HT-29 (cell line): ENCODE data around the gene C17orf58. TPM values are rescaled to one million over a fixed set of nuclear protein-coding genes. Genes with fewer than 3 reads are reported as not detected.
"Not testable (repeated sequence)": the region's sequence is repeated elsewhere in the genome, so short reads cannot be mapped to it uniquely, and the experiment has no call there.

Source experiments
- DNase-seq: peaks from one replicate; pipeline ENCODE4 v3.0.0-alpha.2; 2015; ENCODE audit warnings: low spot score
- total RNA-seq: library from RNA; depleted of rRNA; stranded (reverse); fragments of >200 nt; shearing (Covaris generic); gene quantifications from 2 replicates; pipeline ENCODE4 v1.2.3, GENCODE V29; 2014

The C17orf58 gene
- total RNA-seq, 1 experiment from 2014 or later, result 40.7 TPM

DNA sequence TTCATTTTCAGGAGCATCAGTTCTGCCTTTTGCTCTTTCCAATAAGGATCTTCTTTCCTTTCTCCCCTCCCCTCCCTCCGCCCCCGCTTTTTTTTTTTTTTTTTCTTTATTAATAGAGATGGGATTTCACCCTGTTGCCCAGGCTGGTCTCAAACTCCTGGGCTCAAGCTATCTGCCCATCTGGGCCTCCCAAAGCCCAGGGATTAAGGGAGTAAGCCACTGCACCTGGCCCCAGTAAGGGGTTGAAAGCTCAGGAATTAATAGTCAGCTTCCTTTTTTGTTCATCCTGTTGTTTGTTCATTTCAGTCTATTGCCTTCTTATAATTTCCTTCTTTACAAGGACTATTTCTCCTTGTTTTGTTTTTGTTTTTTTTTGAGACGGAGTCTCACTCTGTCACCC is 7.9 kb upstream of the C17orf58 start:
- DNase-seq, result no peak

DNA sequence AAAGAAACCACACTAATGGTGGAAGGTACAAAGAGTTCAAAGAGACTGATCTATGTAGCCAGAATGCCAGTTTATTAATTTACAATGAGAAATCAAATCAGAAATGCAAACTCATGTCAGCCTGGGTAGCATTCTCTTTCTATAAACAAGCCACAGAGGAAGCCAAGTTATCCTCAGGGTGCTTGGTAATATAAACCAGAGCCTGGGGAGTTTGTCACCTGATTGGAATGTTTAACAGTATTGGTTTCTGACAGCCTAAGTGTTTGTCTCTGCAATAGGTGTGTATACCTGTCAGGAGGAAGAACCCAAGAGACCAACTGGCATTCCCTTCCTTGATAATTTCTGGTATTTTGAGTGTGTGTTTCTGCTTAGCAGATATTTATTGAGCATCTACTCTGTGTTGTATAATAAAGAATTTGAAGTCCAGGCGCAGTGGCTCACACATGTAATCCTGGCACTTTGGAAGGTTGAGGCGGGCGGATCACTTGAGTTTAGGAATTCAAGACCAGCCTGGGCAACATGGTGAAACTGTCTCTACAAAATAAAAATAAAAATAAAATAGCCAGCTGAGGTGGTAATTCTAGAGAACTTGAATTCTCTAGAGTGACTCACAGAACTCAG is 3.1 kb upstream of the C17orf58 start:
- peak; percentile 38 for DNase-seq

DNA sequence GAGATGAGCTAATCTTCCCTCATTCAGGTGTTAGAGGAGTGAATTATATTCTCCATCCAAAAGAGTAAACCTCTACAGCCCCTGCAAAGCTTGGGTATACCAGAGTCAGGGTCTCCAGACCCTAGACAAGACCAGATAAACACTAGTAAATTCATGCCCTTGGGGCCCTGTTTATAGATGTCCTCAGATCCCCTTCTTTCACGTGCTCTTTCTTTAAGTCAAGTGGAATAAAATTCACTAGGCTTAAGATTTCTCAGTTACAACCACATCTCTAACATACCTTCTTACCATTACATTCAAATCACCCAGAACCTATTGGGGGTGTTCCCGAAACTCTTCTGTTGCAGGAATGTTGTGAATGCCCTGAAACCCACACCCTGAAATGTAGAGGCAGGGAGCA is 2.2 kb upstream of the C17orf58 start:
- no peak for DNase-seq

DNA sequence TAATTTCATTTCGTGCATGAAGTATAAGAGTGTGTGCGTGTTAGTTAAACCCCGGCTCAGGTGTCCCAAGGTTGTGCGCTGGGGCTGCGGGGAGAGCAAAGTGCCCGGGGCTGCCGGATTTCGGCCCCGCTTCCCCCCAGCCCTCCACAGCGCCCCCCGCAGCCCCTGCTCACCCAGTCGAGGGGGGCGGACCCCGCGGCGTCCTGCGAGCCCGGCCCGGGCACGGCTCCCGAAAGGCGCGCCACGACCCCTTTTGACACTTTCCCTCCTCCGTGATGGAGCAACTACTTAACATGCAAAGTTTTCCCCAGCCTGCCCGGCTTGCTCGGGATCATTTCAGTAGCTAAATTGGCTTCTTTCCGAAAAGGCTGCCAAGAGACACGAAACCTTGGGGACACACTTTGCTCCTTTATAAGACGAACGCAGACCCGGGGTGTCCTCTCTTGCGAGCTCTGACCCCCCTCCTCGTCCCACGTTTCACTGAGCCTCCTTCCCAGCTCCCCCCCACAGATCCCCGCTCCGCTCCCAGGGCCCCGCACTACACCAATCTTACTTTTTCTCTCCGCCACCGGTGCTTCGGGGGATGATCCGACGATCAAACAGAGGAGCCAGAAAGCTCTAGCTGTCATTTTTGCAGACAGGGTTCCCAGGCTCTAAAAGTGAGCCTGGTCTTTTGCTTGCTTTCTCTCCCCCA is 552 bp downstream of the C17orf58 start:
- DNase-seq, result peak; percentile 41

DNA sequence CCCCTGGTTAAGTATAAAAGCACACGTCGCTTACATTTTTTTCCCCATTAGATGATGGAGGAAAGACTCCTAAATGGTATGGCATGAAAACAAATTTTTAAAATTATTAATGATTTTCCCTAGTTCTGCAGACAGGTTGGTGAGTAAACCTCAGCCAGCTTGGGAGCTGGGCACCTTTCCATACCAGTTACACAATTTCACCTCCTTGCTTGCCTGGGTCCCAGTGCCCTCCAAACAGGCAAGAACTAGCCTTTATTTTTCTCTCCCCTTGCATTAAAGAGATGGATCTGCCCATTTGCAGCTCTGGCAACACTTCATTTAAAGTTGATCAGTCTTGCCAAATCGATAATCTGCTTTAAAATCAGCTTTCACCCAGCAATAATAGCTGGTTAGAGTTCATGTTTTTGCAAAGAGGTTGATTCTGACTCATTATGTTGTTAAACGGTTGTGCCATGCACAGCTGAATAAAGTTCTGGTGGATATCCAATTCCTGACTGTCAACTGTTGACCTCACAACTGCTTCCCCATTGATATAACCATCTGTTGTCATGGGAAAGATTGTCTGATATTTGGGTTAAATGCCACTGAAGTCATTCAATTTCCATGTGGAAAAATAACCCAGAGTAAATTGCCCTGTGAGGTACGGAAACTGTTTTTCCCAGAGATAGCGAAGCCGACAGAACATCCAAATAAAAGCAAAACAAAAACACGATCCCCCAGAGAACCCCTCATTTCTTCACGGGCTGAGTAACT is 1.3 kb downstream of the C17orf58 start:
- DNase-seq, result peak; percentile 57

DNA sequence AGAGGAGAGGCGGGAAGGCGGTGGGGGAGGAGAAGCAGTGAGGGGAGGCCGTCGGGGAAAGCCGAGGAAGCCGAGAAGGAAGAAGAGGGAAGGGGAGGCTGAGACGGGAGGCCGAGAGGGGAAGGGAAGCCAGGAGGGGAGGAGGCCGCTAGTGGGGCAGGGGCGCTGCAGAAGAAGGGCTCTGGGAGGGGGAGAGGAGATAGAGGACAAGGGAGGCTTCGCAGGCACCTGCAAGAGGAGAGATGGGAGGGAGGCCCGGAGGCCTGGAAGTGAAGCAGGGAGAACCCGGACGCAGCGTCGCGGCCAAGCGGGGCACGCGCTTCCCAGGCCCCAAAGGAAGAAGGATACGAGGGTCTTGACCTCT is 2.3 kb downstream of the C17orf58 start:
- DNase-seq, result no peak

DNA sequence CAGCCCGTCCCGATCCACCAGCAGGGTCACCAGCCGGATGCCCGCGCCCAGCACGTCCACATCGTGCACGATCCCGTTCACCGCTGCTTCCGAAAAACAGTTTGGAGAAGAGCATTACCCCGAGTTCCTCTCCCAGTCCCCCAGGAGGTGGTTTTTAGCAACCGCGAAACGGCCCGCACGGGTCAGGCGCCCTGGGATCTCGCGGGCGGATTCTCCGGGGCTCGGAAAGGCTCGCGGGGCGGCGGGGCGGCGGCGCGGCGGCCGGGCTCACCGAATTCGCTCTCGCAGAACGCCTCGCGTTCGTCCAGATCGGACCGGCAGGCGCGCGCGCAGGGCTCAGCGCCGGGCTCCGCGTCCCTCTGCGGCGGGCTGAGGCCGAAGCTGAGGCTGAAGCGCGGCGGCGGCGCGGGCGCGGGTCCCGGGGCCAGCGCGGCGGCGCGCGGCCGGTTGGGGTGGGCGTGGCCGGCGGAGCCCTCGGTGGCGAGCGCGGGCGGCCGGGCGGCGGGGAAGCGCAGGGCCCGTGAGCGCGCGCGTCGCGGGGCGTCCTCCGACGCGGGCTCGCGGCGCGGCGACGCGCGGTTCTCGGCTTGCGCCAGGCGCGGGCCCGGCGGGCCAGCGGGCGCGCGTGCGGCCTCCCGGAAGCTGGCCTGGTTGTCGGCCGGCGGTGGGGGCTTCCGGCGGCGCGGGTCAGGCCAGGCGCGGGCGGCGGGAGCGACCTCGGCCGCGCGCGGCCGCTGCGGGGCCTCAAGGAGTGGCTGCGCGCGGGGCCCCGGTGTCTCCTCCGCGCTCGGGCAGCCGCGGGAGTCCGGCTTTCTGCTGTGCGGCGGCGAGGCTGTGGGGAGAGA is 2.9 kb downstream of the C17orf58 start:
- peak; percentile 91 for DNase-seq

DNA sequence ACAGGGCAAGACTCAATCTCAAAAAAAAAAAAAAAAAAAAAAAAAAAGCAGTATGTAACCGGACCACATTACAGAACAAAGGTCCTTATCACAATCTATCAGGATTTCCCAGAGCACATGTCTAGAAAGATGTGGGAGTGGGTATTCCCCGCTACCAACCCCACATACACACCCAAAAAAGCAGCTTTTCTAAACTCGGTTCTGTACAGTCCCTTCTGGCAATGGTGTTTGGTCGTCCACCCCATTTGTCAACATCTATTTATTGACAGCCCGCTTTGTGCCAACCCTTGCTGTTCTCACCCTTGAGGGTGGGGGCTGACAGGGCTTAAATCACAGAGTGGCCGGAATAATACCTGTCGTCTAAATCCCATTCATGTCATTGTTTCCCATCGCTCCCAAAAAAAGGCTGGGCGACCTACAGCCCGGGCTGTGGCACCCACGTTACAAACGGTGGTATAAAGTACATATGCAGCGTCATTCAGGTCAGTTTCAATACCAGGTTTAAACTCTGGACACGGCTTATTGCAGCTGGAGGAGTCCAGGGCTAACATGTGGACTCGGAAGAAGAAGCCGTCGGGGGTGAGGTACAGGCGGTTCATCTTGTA is 3.6 kb downstream of the C17orf58 start:
- peak; percentile 78 for DNase-seq

DNA sequence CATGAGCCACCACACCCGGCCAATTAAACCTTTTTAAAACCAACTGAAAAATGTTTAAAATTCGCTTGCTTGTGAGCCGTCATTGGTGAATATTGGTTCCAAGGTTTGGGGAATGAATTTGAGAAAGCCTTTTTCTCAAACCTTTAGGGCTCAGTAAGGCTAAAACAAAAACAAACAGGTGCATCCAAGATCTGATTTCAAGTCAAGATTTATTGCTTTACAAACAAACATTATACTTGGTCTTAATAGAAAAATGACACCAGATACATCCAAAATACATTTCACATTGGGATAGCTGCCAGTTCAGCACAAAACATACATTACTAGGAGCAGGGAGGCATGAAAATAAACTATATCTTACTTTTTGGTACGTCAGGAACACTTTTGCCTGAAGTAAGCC is 5.4 kb downstream of the C17orf58 start:
- DNase-seq, result no peak

DNA sequence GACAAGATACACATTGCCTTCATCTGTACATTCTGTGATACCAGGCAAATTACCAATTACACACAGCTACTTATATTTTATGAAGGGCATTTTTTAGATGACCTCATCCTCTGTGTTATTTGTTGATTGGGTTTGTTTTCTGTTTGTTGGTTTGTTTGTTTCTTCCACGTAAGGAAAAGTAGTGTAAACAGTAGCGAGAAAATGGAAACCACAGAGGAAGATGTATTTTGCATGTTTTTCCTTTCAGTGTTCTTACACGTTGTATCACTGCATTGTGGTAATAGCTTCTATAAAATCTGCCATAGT is 12.9 kb downstream of the C17orf58 start:
- no peak for DNase-seq

DNA sequence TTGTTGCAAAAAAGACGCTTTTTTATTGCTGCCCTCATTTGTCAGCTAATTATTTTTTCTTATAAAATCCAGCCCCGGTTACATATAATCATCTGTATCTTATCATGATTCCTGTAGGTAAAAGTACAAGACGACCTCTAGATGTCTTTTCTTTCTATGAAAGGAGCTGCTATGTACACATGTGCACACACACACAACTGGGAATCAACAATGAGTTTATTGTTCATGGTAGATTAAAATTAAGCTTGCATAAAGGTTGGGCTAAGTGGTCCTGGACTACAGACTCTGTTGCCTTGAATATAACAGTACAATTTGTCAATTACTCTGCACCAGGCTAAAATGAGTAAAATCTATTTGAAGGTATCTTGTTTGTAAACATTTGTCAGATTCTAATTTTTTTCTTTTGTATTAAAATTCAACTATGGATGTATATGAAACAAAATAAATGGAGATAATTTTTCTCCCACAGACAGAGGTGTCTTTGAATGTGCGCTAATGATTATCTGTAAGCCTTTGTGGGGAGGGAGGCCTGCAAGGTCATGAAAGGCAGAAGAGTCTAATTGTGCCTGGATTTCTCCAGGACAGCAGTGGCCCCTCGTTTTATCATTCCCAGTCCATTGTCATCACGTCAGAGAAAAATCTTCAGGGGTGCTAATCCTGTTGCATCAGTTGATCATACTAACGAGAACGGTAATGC is 13.4 kb downstream of the C17orf58 start:
- no peak for DNase-seq

DNA sequence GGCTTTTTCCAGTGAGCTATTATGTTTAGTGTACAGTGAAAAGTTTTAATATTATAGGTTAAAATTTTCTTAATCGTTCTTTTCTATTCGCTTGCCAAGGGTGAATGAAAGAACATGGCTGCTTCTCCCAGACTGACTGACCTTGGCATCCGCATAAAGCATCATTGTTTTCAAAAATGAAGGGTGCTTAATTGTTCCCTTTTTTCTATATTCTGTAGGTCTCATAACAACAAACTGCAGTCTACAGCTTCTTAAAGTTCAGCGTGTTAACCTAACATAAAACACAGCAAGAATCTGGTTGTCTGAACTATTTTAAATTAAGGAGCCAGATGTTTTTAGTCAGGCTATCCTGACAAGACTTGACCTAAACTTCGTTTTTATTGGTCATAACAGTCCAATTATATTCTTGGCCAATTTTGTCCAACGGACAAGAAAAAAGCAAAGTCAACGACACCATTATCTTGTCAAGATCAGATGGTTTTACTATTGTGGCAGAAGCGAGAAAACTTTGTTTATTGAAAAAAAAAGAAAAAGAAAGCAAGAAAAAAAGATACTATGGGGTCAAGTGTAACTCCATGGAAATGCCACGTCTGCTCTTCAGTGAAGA is 14.1 kb downstream of the C17orf58 start:
- DNase-seq, result no peak

DNA sequence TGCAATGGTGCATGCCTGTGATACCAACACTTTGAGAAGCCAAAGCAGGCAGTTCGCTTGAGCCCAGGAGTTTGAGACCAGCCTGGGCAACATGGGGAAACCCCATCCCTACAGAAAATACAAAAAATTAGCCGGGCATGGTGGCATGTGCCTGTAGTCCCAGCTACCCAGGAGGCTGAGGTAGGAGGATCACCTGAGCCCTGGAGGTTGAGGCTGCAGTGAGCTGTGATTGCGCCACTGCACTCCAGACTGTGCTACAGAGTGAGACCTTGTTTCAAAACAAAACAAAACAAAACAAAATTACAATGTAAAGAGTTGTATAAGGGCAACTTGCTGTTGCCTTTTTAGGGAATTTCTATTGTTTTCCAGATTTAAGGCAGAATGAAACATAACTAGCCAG is 15.4 kb downstream of the C17orf58 start:
- DNase-seq, result not testable (repeated sequence)

DNA sequence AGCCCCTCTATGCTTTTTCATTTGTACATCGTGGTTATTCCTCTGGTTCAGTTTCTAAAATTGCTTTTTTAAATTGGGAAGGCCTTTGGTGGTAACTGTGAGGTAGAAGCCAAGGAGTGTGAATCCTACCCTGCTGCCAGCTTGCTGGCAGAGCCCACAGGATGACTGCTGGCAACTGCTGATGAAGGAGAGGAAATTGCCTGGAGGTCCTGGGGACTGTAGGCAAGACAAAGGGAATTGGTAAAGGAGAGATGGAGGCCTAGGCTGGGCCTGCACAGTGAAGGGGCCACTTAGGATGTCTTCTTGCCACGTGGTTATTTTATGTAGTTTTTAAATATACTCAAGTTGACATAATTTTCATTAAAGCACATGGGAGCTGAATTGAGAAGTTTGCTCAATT is 15.8 kb downstream of the C17orf58 start:
- DNase-seq, result no peak

DNA sequence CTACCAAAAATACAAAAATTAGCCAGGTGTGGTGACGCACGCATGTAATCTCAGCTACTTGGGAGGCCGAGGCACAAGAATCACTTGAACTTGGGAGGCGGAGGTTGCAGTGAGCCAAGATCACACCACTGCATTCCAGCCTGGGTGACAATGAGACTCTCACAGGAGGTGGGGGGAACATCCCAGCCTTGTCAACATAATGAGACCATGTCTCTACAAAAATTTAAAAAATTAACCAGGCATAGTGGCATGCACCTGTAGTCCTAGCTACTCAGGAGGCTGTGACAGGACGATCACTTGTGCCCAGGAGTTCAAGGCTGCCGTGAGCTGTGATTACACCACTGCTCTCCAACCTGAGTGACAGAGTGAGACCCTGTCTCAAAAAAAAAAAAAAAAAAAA is 20.0 kb downstream of the C17orf58 start:
- DNase-seq, result not testable (repeated sequence)

DNA sequence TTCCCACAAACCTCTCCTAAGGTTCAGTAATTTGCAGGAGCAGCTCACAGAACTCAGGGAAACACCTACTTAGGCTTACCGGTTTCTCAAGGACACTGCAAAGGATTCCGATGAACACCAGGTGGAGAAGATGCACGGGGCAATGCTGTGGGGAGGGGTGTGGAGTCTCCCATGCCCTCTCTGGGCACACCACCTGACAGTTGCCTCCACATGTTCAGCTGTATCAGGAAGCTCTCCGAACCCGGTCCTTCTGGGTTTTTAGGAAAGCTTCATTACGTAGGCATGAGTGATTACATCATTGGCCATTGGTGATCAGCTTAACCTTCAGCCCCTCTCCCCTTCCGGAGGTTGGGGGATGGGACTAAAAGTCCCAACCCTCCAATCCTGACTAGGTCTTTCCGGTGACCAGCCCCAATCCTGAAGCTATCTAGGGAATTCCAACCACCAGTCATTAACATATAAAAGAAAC is 21.6 kb downstream of the C17orf58 start:
- DNase-seq, result no peak

DNA sequence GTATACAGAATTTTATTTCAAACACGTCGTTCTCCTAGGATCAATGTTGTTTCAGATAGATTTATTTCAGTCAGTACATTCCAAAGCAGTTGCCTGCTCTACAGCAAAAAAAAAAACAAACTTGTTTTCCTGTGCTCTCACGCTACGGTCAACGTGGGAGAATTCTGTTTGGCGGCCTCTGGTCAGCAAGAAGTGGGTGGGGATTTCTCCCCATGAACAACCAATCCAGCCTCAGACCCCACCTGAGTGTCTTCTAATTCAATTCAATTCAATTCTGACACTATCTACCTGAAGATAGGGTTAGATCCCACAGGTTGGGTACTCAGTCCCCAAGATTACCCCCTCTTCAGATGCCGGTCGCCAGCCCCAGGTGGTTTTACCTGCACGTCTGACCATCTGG is 22.1 kb downstream of the C17orf58 start:
- DNase-seq, result no peak

DNA sequence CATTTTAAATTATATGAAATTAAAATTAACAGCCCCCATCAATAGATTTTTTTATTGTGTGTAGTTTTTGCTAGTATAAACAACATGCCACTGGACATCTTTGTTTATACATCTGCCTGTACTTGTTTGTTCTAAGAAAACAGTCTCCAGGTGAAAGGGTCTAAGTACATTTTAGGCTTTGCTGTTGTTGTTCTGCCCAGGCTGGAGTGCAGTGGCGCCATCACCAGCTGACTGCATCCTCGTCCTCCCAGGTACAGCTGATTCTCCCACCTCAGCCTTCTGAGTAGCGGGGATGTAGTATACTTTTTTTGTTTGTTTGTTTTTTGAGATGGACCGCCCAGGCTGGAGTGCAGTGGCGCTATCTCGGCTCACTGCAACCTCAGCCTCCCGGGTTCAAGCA is 25.5 kb downstream of the C17orf58 start:
- DNase-seq, result no peak

DNA sequence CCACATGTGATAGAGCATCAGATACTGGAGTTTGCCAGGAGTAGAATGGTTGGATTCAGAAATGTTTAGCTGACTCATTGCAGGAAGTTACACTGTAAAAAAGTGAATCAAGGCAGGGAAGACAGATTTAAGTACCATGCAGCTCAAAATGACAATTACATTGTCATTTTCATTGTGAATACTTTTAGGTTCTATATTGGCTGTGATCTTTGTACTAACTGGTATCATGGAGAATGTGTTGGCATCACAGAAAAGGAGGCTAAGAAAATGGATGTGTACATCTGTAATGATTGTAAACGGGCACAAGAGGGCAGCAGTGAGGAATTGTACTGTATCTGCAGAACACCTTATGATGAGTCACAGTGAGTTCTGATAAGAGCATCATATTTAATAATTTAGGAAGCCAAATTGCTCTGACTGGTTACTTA is 33.1 kb downstream of the C17orf58 start:
- peak; percentile 98 for DNase-seq

DNA sequence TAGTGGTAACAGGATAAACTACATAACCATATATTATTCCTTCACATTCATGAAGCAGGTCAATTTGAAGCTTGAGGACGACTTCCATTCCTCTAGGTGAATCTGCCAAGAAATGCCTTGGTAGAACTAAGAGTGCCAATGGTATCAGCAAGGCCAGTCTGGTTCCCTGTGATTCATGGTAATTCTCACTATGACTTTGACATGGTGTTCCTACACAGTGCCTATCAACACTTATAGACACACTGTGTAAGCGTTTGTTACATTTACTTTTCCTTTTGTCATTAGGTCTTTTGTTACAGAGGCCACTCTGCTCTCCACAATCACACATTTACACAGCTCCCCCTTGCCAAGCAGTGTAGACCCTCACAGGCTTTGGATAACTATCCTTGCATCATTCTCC is 34.1 kb downstream of the C17orf58 start:
- DNase-seq, result not testable (repeated sequence)
